Neural cell (in vitro differentiated cells): ENCODE results near the gene RNF217. TPM values are rescaled to one million over a fixed set of nuclear protein-coding genes. Genes with fewer than 3 reads are reported as not detected.

ENCODE experiments used
- H2AFZ ChIP-seq: fragments of 200-600, 300-800 bp; sonication (generic), shearing (Covaris generic); 2 replicates; pipeline ENCODE4 v1.6.0; 2014; ENCODE audit warnings: low read depth, mild to moderate bottlenecking, antibody characterized with exemption, low read length, moderate library complexity
- H3F3A ChIP-seq: fragments of 200-600 bp; shearing (Covaris generic); 2 replicates; pipeline ENCODE4 v1.6.1; 2016; ENCODE audit warnings: mild to moderate bottlenecking, moderate library complexity, mixed read lengths, antibody characterized with exemption, low read length; ENCODE audit not compliant: insufficient read depth, poor library complexity, severe bottlenecking
- H3K27ac ChIP-seq: fragments of 200-600, 300-800 bp; sonication (generic), shearing (Covaris generic); 2 replicates; pipeline ENCODE4 v1.5.1; 2014; ENCODE audit warnings: mild to moderate bottlenecking, low read length, moderate library complexity
- H3K27me3 ChIP-seq: fragments of 300-800, 200-600 bp; sonication (generic), shearing (Covaris generic); 2 replicates; pipeline ENCODE4 v1.6.0; 2014; ENCODE audit warnings: mild to moderate bottlenecking, low read depth, low read length, moderate library complexity; ENCODE audit not compliant: insufficient read depth
- H3K36me3 ChIP-seq: fragments of 300-800, 200-600 bp; sonication (generic), shearing (Covaris generic); 2 replicates; pipeline ENCODE4 v1.5.1; 2014; ENCODE audit warnings: mild to moderate bottlenecking, antibody characterized with exemption, low read length, moderate library complexity; ENCODE audit not compliant: insufficient read depth
- H3K4me2 ChIP-seq: fragments of 300-800, 200-600 bp; sonication (generic), shearing (Covaris generic); 2 replicates; pipeline ENCODE4 v1.6.0; 2014; ENCODE audit warnings: mild to moderate bottlenecking, low read length
- H3K4me3 ChIP-seq: fragments of 300-800, 200-600 bp; sonication (generic), shearing (Covaris generic); 2 replicates; pipeline ENCODE4 v1.5.1; 2014; ENCODE audit warnings: mild to moderate bottlenecking, low read length, moderate library complexity
- H3K79me2 ChIP-seq: fragments of 200-600 bp; shearing (Covaris generic); replicated peaks from 2 replicates; pipeline ENCODE4 v1.6.0; 2014; ENCODE audit warnings: mild to moderate bottlenecking, low read length, moderate library complexity; ENCODE audit not compliant: insufficient read depth
- H3K9ac ChIP-seq: fragments of 300-800, 200-600 bp; sonication (generic), shearing (Covaris generic); 2 replicates; pipeline ENCODE4 v1.6.1; 2016; ENCODE audit warnings: mild to moderate bottlenecking, low read length, mixed read lengths
- H3K9me2 ChIP-seq: fragments of 200-600 bp; shearing (Covaris generic); 2 replicates; pipeline ENCODE4 v1.6.1; 2016; ENCODE audit warnings: mild to moderate bottlenecking, low read length, mixed read lengths; ENCODE audit not compliant: insufficient read depth
- H3K9me3 ChIP-seq: fragments of 200-600, 300-800 bp; sonication (generic), shearing (Covaris generic); 2 replicates; pipeline ENCODE4 v1.6.1; 2016; ENCODE audit warnings: mild to moderate bottlenecking, mixed run types, low read length, moderate library complexity, mixed read lengths
- H4K20me1 ChIP-seq: fragments of 200-600 bp; shearing (Covaris generic); 2 replicates; pipeline ENCODE4 v1.6.1; 2016; ENCODE audit warnings: mild to moderate bottlenecking, mixed run types; ENCODE audit not compliant: insufficient read depth
- EP300 ChIP-seq: fragments of 450-650 bp; conservative IDR thresholded peaks from 2 replicates; pipeline ENCODE4 v1.6.1; 2014; ENCODE audit warnings: antibody characterized with exemption, mild to moderate bottlenecking, moderate library complexity; ENCODE audit not compliant: poor library complexity, severe bottlenecking
- EZH2 ChIP-seq: fragments of 200-600, 300-800 bp; shearing (Covaris generic), sonication (generic); IDR thresholded peaks from 2 replicates; pipeline ENCODE4 v1.6.1; 2014; ENCODE audit warnings: antibody characterized with exemption, low read length, borderline replicate concordance, mild to moderate bottlenecking; ENCODE audit not compliant: insufficient read depth, poor library complexity, severe bottlenecking
- MXI1 ChIP-seq: fragments of 450-650 bp; conservative IDR thresholded peaks from 2 replicates; pipeline ENCODE4 v1.6.1; 2014; ENCODE audit warnings: antibody characterized with exemption, mild to moderate bottlenecking; ENCODE audit not compliant: poor library complexity, severe bottlenecking
- POLR2AphosphoS5 ChIP-seq: IDR thresholded peaks from 2 replicates; pipeline ENCODE4 v1.6.1; 2012
- RAD21 ChIP-seq: fragments of 450-650 bp; conservative IDR thresholded peaks from 2 replicates; pipeline ENCODE4 v1.6.1; 2014; ENCODE audit warnings: antibody characterized with exemption, mild to moderate bottlenecking, moderate library complexity
- SMC3 ChIP-seq: fragments of 450-650 bp; conservative IDR thresholded peaks from 2 replicates; pipeline ENCODE4 v1.6.1; 2014; ENCODE audit warnings: antibody characterized with exemption, mild to moderate bottlenecking, moderate library complexity; ENCODE audit not compliant: poor library complexity
- TAF1 ChIP-seq: IDR thresholded peaks from 2 replicates; pipeline ENCODE4 v1.6.1; 2012; ENCODE audit warnings: low read depth
- polyA plus RNA-seq: library from polyadenylated mRNA; depleted of rRNA; stranded (reverse); fragments of >200 nt; gene quantifications from 2 replicates; pipeline ENCODE4 v1.2.3, GENCODE V29; 2014
- TF ChIP-seq, protein P1 (sequence below): IDR thresholded peaks from 2 replicates; pipeline ENCODE4 v1.6.1; 2012; ENCODE audit warnings: borderline replicate concordance
- TF ChIP-seq, protein P2 (sequence below): fragments of 450-650 bp; IDR thresholded peaks from 2 replicates; pipeline ENCODE4 v1.5.1; 2014; ENCODE audit warnings: antibody characterized with exemption, mild to moderate bottlenecking, moderate library complexity; ENCODE audit not compliant: poor library complexity, severe bottlenecking

The RNF217 gene
- polyA plus RNA-seq, 1 donor from 2014 or later: 10.2 TPM

DNA sequence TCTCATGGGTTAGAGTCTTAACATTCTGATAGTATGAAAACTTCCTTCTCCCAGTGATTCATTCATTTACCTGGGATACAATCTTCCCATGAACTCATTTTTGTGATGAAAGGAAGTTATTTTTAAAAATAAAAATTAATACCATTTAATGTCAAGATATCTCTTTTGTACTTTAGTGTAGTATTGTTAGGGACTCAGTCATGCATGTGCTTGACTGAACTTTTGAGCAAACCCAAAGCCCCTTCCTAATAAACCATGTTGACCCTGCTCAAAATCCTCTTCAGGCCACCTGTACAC is 52.4 kb downstream of the RNF217 start:
- Histone ChIP-seq H3K9ac (no peak overlapping the region), H3K4me2 (no peak overlapping the region), H3F3A (no peaks in the 10 kb centered on the region), H3K79me2 (no peaks in the 10 kb centered on the region), H3K9me3 (no peaks in the 10 kb centered on the region), H3K9me2 (no peaks in the 10 kb centered on the region), H4K20me1 (no peaks in the 10 kb centered on the region), H3K4me3 (no peak overlapping the region), H3K27me3 (no peaks in the 10 kb centered on the region), H3K36me3 (no peaks in the 10 kb centered on the region), H2AFZ (no peak overlapping the region), H3K27ac (no peak overlapping the region)
- no peak for TF ChIP-seq SMC3

DNA sequence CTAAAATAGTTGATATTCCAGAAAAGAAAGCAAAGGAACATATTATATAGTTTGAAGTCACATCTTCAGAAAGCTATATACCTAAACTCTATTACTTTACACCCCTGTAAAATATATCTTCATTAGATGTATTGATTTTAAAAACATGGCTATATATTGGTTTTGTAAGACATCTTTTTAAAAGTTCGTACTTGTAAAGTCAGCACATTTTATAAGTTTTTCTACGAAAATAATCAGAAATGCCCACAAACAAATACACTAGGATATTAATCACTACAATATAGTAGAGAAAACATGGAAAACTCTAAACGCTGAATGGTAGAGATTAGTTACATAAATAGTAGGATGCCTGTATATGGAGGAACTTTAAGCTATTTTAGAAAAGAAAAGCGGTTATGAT is 52.9 kb downstream of the RNF217 start:
- Histone ChIP-seq H3K27me3 (no peaks in the 10 kb centered on the region), H3F3A (no peaks in the 10 kb centered on the region)

DNA sequence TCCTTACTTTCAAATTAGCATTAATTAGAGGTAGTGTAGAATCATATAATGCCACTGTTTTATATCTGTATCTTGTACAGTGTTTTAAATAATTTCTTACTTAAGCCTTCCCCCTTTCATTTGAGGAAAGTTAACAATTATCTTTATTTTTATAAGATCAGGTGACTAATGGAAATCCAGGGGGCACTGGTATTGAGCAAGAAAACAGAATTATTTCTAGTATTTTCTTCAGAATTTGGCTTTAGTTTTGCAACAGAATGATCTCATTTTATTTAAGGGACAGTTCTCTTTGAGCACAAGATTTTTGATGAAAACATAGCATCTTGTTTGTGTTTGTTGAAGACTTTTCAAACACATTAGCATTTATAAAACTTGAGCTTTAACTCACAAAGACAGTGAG is 55.9 kb downstream of the RNF217 start:
- no peaks in the 10 kb centered on the region for H3K27me3 ChIP-seq
- H3K9ac ChIP-seq: no peak overlapping the region
- TF ChIP-seq TAF1 (no peak), EP300 (no peak)
- no peak overlapping the region for H3K27ac ChIP-seq
- H3K9me3 ChIP-seq: no peaks in the 10 kb centered on the region
- no peaks in the 10 kb centered on the region for H3K79me2 ChIP-seq
- no peaks in the 10 kb centered on the region for H3K36me3 ChIP-seq
- no peaks in the 10 kb centered on the region for H3K9me2 ChIP-seq
- H4K20me1 ChIP-seq: no peaks in the 10 kb centered on the region
- H2AFZ ChIP-seq: no peak overlapping the region
- no peak overlapping the region for H3K4me2 ChIP-seq
- no peaks in the 10 kb centered on the region for H3F3A ChIP-seq
- H3K4me3 ChIP-seq: no peak overlapping the region

More for the DNA sequence above, 52.9 kb downstream of the RNF217 start:
- H3K4me3 ChIP-seq: no peak overlapping the region
- no peak overlapping the region for H2AFZ ChIP-seq
- no peaks in the 10 kb centered on the region for H3K9me3 ChIP-seq
- no peak overlapping the region for H3K27ac ChIP-seq
- no peaks in the 10 kb centered on the region for H3K9me2 ChIP-seq
- no peak overlapping the region for H3K9ac ChIP-seq
- H3K4me2 ChIP-seq: no peak overlapping the region
- H4K20me1 ChIP-seq: no peaks in the 10 kb centered on the region
- no peaks in the 10 kb centered on the region for H3K36me3 ChIP-seq
- H3K79me2 ChIP-seq: no peaks in the 10 kb centered on the region
- no peak for TF ChIP-seq RAD21
- TF ChIP-seq POLR2AphosphoS5: no peak
- TF ChIP-seq MXI1: no peak
- no peak for TF ChIP-seq EZH2
- no peak for TF ChIP-seq EP300
- TF ChIP-seq, protein P1, sequence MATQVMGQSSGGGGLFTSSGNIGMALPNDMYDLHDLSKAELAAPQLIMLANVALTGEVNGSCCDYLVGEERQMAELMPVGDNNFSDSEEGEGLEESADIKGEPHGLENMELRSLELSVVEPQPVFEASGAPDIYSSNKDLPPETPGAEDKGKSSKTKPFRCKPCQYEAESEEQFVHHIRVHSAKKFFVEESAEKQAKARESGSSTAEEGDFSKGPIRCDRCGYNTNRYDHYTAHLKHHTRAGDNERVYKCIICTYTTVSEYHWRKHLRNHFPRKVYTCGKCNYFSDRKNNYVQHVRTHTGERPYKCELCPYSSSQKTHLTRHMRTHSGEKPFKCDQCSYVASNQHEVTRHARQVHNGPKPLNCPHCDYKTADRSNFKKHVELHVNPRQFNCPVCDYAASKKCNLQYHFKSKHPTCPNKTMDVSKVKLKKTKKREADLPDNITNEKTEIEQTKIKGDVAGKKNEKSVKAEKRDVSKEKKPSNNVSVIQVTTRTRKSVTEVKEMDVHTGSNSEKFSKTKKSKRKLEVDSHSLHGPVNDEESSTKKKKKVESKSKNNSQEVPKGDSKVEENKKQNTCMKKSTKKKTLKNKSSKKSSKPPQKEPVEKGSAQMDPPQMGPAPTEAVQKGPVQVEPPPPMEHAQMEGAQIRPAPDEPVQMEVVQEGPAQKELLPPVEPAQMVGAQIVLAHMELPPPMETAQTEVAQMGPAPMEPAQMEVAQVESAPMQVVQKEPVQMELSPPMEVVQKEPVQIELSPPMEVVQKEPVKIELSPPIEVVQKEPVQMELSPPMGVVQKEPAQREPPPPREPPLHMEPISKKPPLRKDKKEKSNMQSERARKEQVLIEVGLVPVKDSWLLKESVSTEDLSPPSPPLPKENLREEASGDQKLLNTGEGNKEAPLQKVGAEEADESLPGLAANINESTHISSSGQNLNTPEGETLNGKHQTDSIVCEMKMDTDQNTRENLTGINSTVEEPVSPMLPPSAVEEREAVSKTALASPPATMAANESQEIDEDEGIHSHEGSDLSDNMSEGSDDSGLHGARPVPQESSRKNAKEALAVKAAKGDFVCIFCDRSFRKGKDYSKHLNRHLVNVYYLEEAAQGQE: no peak
- TF ChIP-seq, protein P2, sequence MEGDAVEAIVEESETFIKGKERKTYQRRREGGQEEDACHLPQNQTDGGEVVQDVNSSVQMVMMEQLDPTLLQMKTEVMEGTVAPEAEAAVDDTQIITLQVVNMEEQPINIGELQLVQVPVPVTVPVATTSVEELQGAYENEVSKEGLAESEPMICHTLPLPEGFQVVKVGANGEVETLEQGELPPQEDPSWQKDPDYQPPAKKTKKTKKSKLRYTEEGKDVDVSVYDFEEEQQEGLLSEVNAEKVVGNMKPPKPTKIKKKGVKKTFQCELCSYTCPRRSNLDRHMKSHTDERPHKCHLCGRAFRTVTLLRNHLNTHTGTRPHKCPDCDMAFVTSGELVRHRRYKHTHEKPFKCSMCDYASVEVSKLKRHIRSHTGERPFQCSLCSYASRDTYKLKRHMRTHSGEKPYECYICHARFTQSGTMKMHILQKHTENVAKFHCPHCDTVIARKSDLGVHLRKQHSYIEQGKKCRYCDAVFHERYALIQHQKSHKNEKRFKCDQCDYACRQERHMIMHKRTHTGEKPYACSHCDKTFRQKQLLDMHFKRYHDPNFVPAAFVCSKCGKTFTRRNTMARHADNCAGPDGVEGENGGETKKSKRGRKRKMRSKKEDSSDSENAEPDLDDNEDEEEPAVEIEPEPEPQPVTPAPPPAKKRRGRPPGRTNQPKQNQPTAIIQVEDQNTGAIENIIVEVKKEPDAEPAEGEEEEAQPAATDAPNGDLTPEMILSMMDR: no peak
- TF ChIP-seq TAF1: no peak
- TF ChIP-seq SMC3: no peak
